PC-9 (cell line): ENCODE results near the gene MAP4K4. TPM values are rescaled to one million over a fixed set of nuclear protein-coding genes. Genes with fewer than 3 reads are reported as not detected.

Source experiments
- BruUV-seq: library from RNA; stranded (reverse); fragments of 400-500 nt; replicated peaks from 2 replicates; lab custom pipeline; 2021; lab: Mats Ljungman, UMichigan
- CTCF ChIA-PET: fragments of 300-600 bp; sonication (Branson Sonifier 250); formaldehyde crosslinking; loops from one replicate; lab custom pipeline; 2022; ENCODE audit warnings: antibody characterized with exemption; lab: Charles Lee
- POLR2A ChIA-PET: fragments of 300-600 bp; sonication (Branson Sonifier 250); formaldehyde crosslinking; loops from one replicate; lab custom pipeline; 2022; ENCODE audit warnings: antibody characterized with exemption; ENCODE audit not compliant: unreplicated experiment; lab: Charles Lee
- DNase-seq, 2 experiments: peaks; one replicate each; pipeline versions ENCODE4 v3.0.0 to v3.0.0-alpha.2; 2015 to 2022; ENCODE audit warnings: mixed read lengths in 1 of 2
- H2AFZ ChIP-seq: fragments of 200-600 bp; sonication (generic); 2 replicates; pipeline ENCODE4 v1.8.1; 2017; ENCODE audit warnings: antibody characterized with exemption
- H3F3A ChIP-seq: fragments of 200-600 bp; sonication (generic); 2 replicates; pipeline ENCODE4 v1.8.1; 2017; ENCODE audit warnings: antibody characterized with exemption, mild to moderate bottlenecking, low read depth; ENCODE audit not compliant: insufficient read depth
- H3K27ac ChIP-seq: fragments of 200-600 bp; sonication (generic); 2 replicates; pipeline ENCODE4 v1.6.1; 2016; ENCODE audit warnings: mixed run types
- H3K27me3 ChIP-seq: fragments of 200-600 bp; sonication (generic); 2 replicates; pipeline ENCODE4 v1.6.1; 2016; ENCODE audit warnings: low read depth, mixed run types; ENCODE audit not compliant: insufficient read depth
- H3K36me3 ChIP-seq: fragments of 200-600 bp; sonication (generic); 2 replicates; pipeline ENCODE4 v1.6.1; 2016; ENCODE audit warnings: low read depth, mixed run types
- H3K4me1 ChIP-seq: fragments of 200-600 bp; sonication (generic); replicated peaks from 2 replicates; pipeline ENCODE4 v1.6.1; 2016; ENCODE audit warnings: mixed run types; ENCODE audit not compliant: insufficient read depth
- H3K4me2 ChIP-seq: fragments of 200-600 bp; sonication (generic); 2 replicates; pipeline ENCODE4 v1.6.1; 2017; ENCODE audit warnings: mixed run types
- H3K4me3 ChIP-seq: fragments of 200-600 bp; sonication (generic); 2 replicates; pipeline ENCODE4 v1.6.1; 2016; ENCODE audit warnings: mixed run types
- H3K79me2 ChIP-seq: fragments of 200-600 bp; sonication (generic); 2 replicates; pipeline ENCODE4 v1.6.1; 2017; ENCODE audit warnings: low read depth, mixed run types
- H3K9me2 ChIP-seq: fragments of 200-600 bp; sonication (generic); 2 replicates; pipeline ENCODE4 v1.8.1; 2017; ENCODE audit warnings: mild to moderate bottlenecking; ENCODE audit not compliant: insufficient read depth
- H3K9me3 ChIP-seq: fragments of 200-600 bp; sonication (generic); 2 replicates; pipeline ENCODE4 v1.8.1; 2016; ENCODE audit warnings: low read depth; ENCODE audit not compliant: insufficient read depth
- H4K20me1 ChIP-seq: fragments of 200-600 bp; sonication (generic); 2 replicates; pipeline ENCODE4 v1.8.1; 2017; ENCODE audit not compliant: insufficient read depth
- CTCF ChIP-seq: fragments of 200-600 bp; sonication (generic); conservative IDR thresholded peaks from 2 replicates; pipeline ENCODE4 v1.6.1; 2017; ENCODE audit warnings: mixed run types, antibody characterized with exemption, mild to moderate bottlenecking, moderate library complexity
- EZH2 ChIP-seq: fragments of 200-600 bp; sonication (generic); IDR thresholded peaks from 2 replicates; pipeline ENCODE4 v1.8.0; 2017; ENCODE audit warnings: antibody characterized with exemption, low read depth
- intact Hi-C: fragments of 100-400 bp; cut with micrococcal nuclease; formaldehyde crosslinking; loops from one replicate; pipeline ENCODE4 v1.10.0; 2022; ENCODE audit not compliant: unreplicated experiment
- total RNA-seq: library from RNA; stranded (reverse); gene quantifications from 2 replicates; pipeline ENCODE4 v1.2.3, GENCODE V29; 2021

The MAP4K4 gene
- total RNA-seq, 1 experiment from 2014 or later, result 129 TPM

DNA sequence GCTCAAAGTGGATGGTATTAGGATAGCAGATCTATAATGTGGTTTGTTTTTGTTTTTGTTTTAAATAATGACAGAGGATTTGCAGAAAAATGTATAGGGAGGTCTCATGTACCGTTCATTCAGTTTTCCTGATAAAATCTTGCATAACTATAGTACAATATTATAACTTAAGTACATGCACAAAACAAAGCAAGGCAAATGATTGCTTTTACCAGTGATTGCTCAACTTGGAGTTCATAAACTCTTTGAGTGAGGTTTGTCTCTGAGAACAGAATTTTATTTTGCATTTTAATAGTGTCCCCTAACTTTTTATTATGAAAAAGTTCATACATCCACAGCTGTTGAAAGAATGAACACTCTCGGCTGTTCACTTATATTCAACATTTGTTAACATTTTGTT, 96.6 kb downstream of the MAP4K4 start:
- no TSS peak for BruUV-seq
- no peaks in the 10 kb centered on the region for H3K9me2 ChIP-seq
- CTCF ChIA-PET, result no interaction called here
- no peak overlapping the region for H3K4me2 ChIP-seq
- POLR2A ChIA-PET, result no interaction called here
- peaks cover 10% of the 10 kb centered on the region for H3K4me1 ChIP-seq
- H3K79me2 ChIP-seq, result peaks cover 99% of the 10 kb centered on the region
- DNase-seq, result no peak
- intact Hi-C loops, result no loop called here
- H3F3A ChIP-seq, result peaks cover 38% of the 10 kb centered on the region; the same call in 1 of the 2 replicates
- no peak overlapping the region for H3K4me3 ChIP-seq
- peaks cover 23% of the 10 kb centered on the region for H3K36me3 ChIP-seq
- H4K20me1 ChIP-seq, result peaks cover 45% of the 10 kb centered on the region
- no peaks in the 10 kb centered on the region for H3K27me3 ChIP-seq
- no peak overlapping the region for H2AFZ ChIP-seq
- no peak overlapping the region for H3K27ac ChIP-seq
- H3K9me3 ChIP-seq, result no peaks in the 10 kb centered on the region
- TF ChIP-seq EZH2 (no peak), CTCF (no peak)

DNA sequence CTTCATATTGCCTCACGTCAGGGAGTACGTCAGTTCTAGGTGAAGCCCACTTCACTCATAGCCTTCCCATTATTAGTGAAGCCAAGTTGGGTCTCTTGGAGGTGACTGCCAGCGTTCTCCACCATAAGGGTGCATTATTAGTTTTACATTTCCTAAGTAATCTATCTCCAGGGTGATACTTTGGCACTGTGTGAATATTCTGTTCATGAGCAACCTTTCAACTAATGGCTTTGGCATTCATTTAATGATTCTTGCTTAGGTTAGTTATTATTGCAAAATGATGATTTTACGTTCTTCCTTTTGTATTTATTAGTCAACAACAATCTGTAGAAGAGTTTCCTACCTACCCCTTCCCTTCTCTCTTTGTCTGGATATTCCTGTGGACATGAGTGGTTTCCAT, 97.5 kb downstream of the MAP4K4 start:
- no peaks in the 10 kb centered on the region for H3K27me3 ChIP-seq
- H3F3A ChIP-seq, result peaks cover 36% of the 10 kb centered on the region; the same call in 1 of the 2 replicates
- POLR2A ChIA-PET, result no interaction called here
- H3K79me2 ChIP-seq, result peaks cover 99% of the 10 kb centered on the region
- no peak overlapping the region for H2AFZ ChIP-seq
- intact Hi-C loops, result no loop called here
- H3K4me1 ChIP-seq, result peaks cover under 1% of the 10 kb centered on the region
- H3K4me2 ChIP-seq, result no peak overlapping the region
- peaks cover 45% of the 10 kb centered on the region for H4K20me1 ChIP-seq
- no peaks in the 10 kb centered on the region for H3K9me2 ChIP-seq
- H3K4me3 ChIP-seq, result no peak overlapping the region
- H3K9me3 ChIP-seq, result no peaks in the 10 kb centered on the region
- no peak overlapping the region for H3K27ac ChIP-seq
- CTCF ChIA-PET, result no interaction called here
- no peak for TF ChIP-seq EZH2
- no peak for TF ChIP-seq CTCF
- peaks cover 23% of the 10 kb centered on the region for H3K36me3 ChIP-seq
- DNase-seq, result no peak
- no TSS peak for BruUV-seq

- BruUV-seq, result no TSS peak
- H3F3A ChIP-seq, result peaks cover 18% of the 10 kb centered on the region; the same call in 1 of the 2 replicates
- no peaks in the 10 kb centered on the region for H3K9me2 ChIP-seq
- H3K27me3 ChIP-seq, result no peaks in the 10 kb centered on the region
- H3K4me3 ChIP-seq, result no peak overlapping the region
- no peaks in the 10 kb centered on the region for H3K9me3 ChIP-seq
- H3K36me3 ChIP-seq, result peaks cover 6% of the 10 kb centered on the region; the same call in 1 of the 2 replicates
- peaks cover 100% of the 10 kb centered on the region for H3K79me2 ChIP-seq
- peaks cover 38% of the 10 kb centered on the region for H4K20me1 ChIP-seq
- ChIA-PET CTCF (interaction anchor here (1.1 kb wide), 1 partner anchor 26 kb away, joined by 6 read pairs; no protein-coding TSS in a partner anchor), POLR2A (no interaction called here)
- peaks cover 10% of the 10 kb centered on the region for H3K4me1 ChIP-seq
- H2AFZ ChIP-seq, result no peak overlapping the region
- intact Hi-C loops, result no loop called here
- TF ChIP-seq CTCF, result no peak
- no peak for TF ChIP-seq EZH2
- no peak overlapping the region for H3K27ac ChIP-seq
- H3K4me2 ChIP-seq, result no peak overlapping the region
- DNase-seq, result no peak
These were observed 99.5 kb downstream of the MAP4K4 start for GRCh38 chr2:101796825-101797600.
